HAP-1 (cell line): ENCODE data around the gene FOXD4L4.
A peak's percentile ranks its signal among the peaks of the same experiment; 100 is the strongest.
"Not testable (repeated sequence)": the region's sequence is repeated elsewhere in the genome, so short reads cannot be mapped to it uniquely, and the experiment has no call there.

Source experiments
- DNase-seq, 2 experiments: peaks; one replicate each; pipeline ENCODE4 v3.0.0-alpha.2; 2016 to 2020; ENCODE audit warnings: low spot score in 2 of 2
- H3K27me3 ChIP-seq: fragments of 250-450 bp; sonication (Bioruptor Pico); 2 replicates; pipeline ENCODE4 v1.5.1; 2020; ENCODE audit warnings: low read depth, mild to moderate bottlenecking, moderate library complexity
- H3K36me3 ChIP-seq: fragments of 250-450 bp; sonication (Bioruptor Pico); replicated peaks from 2 replicates; pipeline ENCODE4 v1.5.1; 2020; ENCODE audit warnings: mild to moderate bottlenecking
- H3K4me1 ChIP-seq: fragments of 250-450 bp; sonication (Bioruptor Pico); 2 replicates; pipeline ENCODE4 v1.5.1; 2020; ENCODE audit warnings: mild to moderate bottlenecking
- H3K4me3 ChIP-seq: fragments of 250-450 bp; sonication (Bioruptor Pico); 2 replicates; pipeline ENCODE4 v1.5.1; 2020; ENCODE audit warnings: mild to moderate bottlenecking, moderate library complexity
- H3K9me3 ChIP-seq: fragments of 250-450 bp; sonication (Bioruptor Pico); 2 replicates; pipeline ENCODE4 v1.5.1; 2020; ENCODE audit warnings: mild to moderate bottlenecking, moderate library complexity
- in situ Hi-C: fragments of 300-500 bp; cut with MboI; formaldehyde crosslinking; loops from 3 replicates; pipeline ENCODE4 v1.14.3; 2020; ENCODE audit warnings: low sequenced_read_pairs, inconsistent platforms, mixed read lengths

Gene FOXD4L4

GRCh38 chr9:65737096-65737564 is at the start of gene FOXD4L4:
Gene FOXD4L4, plus strand, starts transcription at chr9:65737146. Its CDS starts 0 bp downstream, at chr9:65737146.
- DNase-seq, H3K36me3 ChIP-seq, H3K4me1 ChIP-seq, in situ Hi-C loops, H3K9me3 ChIP-seq, H3K4me3 ChIP-seq, H3K27me3 ChIP-seq: not testable (repeated sequence)

DNA sequence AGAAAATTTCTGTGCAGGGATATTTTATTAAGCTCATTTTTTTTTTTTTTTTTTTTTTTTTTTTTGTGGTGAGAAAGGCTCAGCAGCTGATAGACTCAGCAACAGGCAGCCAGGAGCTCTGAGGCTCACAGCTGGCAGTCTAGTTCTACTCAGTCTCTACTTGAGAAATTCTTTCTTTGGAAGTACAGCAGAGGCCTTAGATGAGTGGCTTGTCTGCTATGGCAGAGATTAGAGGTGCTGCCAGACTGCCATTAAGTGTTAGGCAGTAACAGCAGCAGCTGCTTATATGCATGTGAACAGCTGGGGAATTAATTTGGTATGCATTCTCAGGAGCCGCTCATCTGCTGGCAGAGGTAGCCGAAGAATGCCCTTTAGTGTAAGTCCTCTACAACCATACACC is 33.4 kb upstream of the FOXD4L4 start:
- H3K4me1 ChIP-seq, H3K9me3 ChIP-seq, H3K27me3 ChIP-seq, H3K36me3 ChIP-seq, in situ Hi-C loops, H3K4me3 ChIP-seq: not testable (repeated sequence)
- peak in 1 of 2 experiments; percentile 7 for DNase-seq

DNA sequence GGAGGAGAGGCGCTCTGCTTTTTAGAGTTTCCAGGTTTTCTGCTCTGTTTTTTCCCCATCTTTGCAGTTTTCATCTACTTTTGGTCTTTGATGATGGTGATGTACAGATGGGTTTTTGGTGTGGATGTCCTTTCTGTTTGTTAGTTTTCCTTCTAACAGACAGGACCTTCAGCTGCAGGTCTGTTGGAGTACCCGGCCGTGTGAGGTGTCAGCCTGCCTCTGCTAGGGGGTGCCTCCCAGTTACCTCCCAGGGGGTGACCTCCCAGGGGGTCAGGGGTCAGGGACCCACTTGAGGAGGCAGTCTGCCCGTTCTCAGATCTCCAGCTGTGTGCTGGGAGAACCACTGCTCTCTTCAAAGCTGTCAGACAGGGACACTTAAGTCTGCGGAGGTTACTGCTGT is 22.5 kb upstream of the FOXD4L4 start:
- H3K4me3 ChIP-seq, in situ Hi-C loops, H3K4me1 ChIP-seq, DNase-seq, H3K27me3 ChIP-seq, H3K36me3 ChIP-seq, H3K9me3 ChIP-seq: not testable (repeated sequence)

- H3K9me3 ChIP-seq, in situ Hi-C loops: not testable (repeated sequence)
Measured at GRCh38 chr9:65738133-65738532, 1.2 kb downstream of the FOXD4L4 start.

More at GRCh38 chr9:65738133-65738532, 1.2 kb downstream of the FOXD4L4 start:
- not testable (repeated sequence) for H3K27me3 ChIP-seq, DNase-seq, H3K4me1 ChIP-seq, H3K4me3 ChIP-seq, H3K36me3 ChIP-seq
